ENCODE measurements around the gene SSR4.

Gene SSR4

DNA sequence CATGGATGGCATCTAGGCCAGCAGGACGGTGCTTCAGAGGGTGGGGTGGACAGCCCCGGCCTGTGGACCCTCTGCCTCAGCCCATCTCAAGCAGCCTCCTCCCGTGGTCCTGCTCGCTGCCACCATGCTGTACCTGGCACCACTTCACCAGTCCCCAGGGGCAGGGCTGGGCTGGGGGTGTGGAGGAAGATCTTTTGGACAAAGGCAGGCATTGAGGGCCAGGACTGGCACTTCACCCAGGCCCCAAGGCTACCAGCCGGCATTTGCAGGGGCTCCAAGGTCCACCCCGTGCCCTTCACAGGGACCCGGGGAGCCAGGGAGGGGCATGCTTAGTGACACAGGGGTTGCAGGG lies 29.7 kb upstream of the SSR4 start:
- no peaks in the 10 kb centered on the region for H3K9me3 ChIP-seq (ENCODE audit: insufficient read depth, low read depth, low read length)
- H3K4me1 ChIP-seq (ENCODE audit: insufficient read depth, low read length, poor library complexity, severe bottlenecking) = peaks cover 4% of the 10 kb centered on the region
- no peak overlapping the region for H2AFZ ChIP-seq (ENCODE audit: low read length)
- no peak overlapping the region for H3K4me2 ChIP-seq (ENCODE audit: low read depth, low read length, poor library complexity, severe bottlenecking)
- no peaks in the 10 kb centered on the region for H4K20me1 ChIP-seq (ENCODE audit: insufficient read depth, low read length, poor library complexity, severe bottlenecking)
- no peaks in the 10 kb centered on the region for H3K36me3 ChIP-seq (ENCODE audit: insufficient read depth, low read length)
- no peaks in the 10 kb centered on the region for H3F3A ChIP-seq (ENCODE audit: low read depth)
- H3K27me3 ChIP-seq (ENCODE audit: insufficient read depth, low read length, poor library complexity, severe bottlenecking) = no peaks in the 10 kb centered on the region
- TF ChIP-seq EZH2phosphoT487 (IDR thresholded peaks at IDR 0.05; ENCODE audit: borderline replicate concordance) = no peak
- TF ChIP-seq, protein P1, sequence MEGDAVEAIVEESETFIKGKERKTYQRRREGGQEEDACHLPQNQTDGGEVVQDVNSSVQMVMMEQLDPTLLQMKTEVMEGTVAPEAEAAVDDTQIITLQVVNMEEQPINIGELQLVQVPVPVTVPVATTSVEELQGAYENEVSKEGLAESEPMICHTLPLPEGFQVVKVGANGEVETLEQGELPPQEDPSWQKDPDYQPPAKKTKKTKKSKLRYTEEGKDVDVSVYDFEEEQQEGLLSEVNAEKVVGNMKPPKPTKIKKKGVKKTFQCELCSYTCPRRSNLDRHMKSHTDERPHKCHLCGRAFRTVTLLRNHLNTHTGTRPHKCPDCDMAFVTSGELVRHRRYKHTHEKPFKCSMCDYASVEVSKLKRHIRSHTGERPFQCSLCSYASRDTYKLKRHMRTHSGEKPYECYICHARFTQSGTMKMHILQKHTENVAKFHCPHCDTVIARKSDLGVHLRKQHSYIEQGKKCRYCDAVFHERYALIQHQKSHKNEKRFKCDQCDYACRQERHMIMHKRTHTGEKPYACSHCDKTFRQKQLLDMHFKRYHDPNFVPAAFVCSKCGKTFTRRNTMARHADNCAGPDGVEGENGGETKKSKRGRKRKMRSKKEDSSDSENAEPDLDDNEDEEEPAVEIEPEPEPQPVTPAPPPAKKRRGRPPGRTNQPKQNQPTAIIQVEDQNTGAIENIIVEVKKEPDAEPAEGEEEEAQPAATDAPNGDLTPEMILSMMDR (conservative IDR thresholded peaks at IDR 0.05; ENCODE audit: low read length) = no peak
- H3K9me2 ChIP-seq (replicated peaks; ENCODE audit: low read depth, low read length) = no peaks in the 10 kb centered on the region
- H3K9ac ChIP-seq (ENCODE audit: low read depth, low read length, poor library complexity, severe bottlenecking) = no peak overlapping the region
- H3K79me2 ChIP-seq (ENCODE audit: insufficient read depth, low read length) = no peaks in the 10 kb centered on the region
- no peak overlapping the region for H3K4me3 ChIP-seq (ENCODE audit: low read length, poor library complexity, severe bottlenecking)

DNA sequence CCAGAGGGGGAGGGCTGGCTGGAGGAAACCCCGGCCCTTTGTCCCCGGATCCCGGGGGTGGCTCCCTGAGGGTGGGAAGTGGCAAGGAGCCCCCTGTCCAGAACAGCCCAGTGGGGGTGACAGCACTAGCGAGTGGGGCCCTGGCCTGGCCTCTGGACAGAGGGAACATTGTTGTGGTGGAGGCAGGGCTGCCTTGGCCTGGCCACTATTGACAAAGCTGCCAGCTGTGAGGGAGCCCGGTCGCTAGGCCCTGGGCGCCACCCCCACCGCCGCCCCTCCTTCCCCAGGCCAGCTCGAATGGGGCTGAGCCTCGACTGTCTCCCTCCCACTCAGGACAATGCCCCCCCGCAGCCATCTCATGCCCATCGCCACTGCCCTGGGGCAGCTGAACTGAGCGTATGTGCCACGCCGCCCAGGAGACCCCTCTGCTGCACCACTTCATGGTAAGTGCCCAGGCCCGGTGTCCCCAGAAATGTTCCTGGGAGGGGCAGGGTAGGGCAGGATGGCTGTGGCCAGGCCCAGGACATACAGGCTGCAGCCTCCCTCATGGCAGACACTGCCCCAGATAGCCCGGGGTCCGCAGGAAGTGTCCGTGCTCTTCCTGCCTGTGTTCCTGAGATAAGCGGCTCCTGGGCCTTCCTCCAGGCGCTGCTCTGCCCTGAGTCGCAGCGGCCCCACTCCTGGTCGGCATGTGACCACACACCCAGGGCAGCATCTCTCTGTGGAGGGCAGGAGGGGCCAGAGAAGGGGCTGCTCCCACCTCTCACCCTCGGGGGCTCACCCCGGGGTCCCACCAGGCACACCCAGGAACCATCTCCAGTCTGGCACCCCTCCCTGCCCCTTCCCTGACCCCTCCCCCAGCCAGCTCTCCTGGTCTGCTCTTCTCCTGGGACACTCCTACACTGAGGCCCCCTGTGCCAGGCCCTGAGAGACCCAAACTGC lies 29.1 kb upstream of the SSR4 start:
- Histone ChIP-seq H3K9me2 (replicated peaks; ENCODE audit: low read depth, low read length) (no peaks in the 10 kb centered on the region), H3K9me3 (ENCODE audit: insufficient read depth, low read depth, low read length) (no peaks in the 10 kb centered on the region), H3K4me1 (ENCODE audit: insufficient read depth, low read length, poor library complexity, severe bottlenecking) (peaks cover 4% of the 10 kb centered on the region), H3K9ac (ENCODE audit: low read depth, low read length, poor library complexity, severe bottlenecking) (peak overlapping the region; percentile 56), H2AFZ (ENCODE audit: low read length) (no peak overlapping the region), H3K27me3 (ENCODE audit: insufficient read depth, low read length, poor library complexity, severe bottlenecking) (no peaks in the 10 kb centered on the region), H3F3A (ENCODE audit: low read depth) (no peaks in the 10 kb centered on the region), H3K4me3 (ENCODE audit: low read length, poor library complexity, severe bottlenecking) (peak overlapping the region; percentile 64), H3K79me2 (ENCODE audit: insufficient read depth, low read length) (no peaks in the 10 kb centered on the region), H3K36me3 (ENCODE audit: insufficient read depth, low read length) (no peaks in the 10 kb centered on the region), H4K20me1 (ENCODE audit: insufficient read depth, low read length, poor library complexity, severe bottlenecking) (no peaks in the 10 kb centered on the region), H3K4me2 (ENCODE audit: low read depth, low read length, poor library complexity, severe bottlenecking) (peak overlapping the region; percentile 68)
- no peak for TF ChIP-seq EZH2phosphoT487 (IDR thresholded peaks at IDR 0.05; ENCODE audit: borderline replicate concordance)
- TF ChIP-seq, protein P1 (conservative IDR thresholded peaks at IDR 0.05; ENCODE audit: low read length) = no peak

DNA sequence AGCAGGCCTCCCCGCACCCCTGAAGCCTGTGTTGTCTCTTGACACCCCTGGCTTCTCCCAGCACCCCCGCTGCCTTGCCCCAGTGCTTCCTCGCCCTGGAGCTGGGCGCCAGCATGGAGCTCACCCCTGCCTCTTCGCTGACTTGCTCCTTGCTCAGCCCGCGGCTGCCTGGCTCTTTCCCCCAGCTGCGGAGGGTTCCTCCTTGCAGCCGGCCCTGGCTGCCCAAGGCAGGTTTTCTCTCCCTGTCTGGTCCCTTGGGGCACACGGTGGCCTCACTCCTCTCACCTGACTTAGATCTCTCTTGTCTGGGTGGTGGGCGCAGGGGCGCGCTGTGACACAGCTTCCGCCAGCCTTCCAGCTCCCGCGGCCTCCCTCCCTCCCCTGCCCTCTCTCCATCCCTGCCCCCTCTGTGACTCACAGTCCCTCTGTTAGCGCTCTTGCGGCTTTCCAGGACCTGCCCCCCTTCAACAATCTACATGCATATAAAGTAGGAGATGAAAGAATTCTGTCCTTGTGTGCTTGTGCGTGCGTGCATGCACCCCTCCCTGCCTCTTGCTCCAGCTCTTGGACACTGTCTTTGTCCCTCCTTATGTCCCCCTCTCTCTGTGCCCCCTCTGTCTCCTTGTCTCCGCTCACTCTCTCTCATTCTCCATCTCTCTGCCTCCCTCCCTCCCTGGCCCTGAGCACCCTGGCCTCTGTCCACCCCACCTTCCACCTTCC lies 28.2 kb upstream of the SSR4 start:
- Histone ChIP-seq H3K9me2 (replicated peaks; ENCODE audit: low read depth, low read length) (no peaks in the 10 kb centered on the region), H3K79me2 (ENCODE audit: insufficient read depth, low read length) (no peaks in the 10 kb centered on the region), H3F3A (ENCODE audit: low read depth) (no peaks in the 10 kb centered on the region), H3K9me3 (ENCODE audit: insufficient read depth, low read depth, low read length) (no peaks in the 10 kb centered on the region), H3K9ac (ENCODE audit: low read depth, low read length, poor library complexity, severe bottlenecking) (peak overlapping the region; percentile 56), H4K20me1 (ENCODE audit: insufficient read depth, low read length, poor library complexity, severe bottlenecking) (no peaks in the 10 kb centered on the region), H3K36me3 (ENCODE audit: insufficient read depth, low read length) (no peaks in the 10 kb centered on the region), H3K27me3 (ENCODE audit: insufficient read depth, low read length, poor library complexity, severe bottlenecking) (no peaks in the 10 kb centered on the region), H3K4me2 (ENCODE audit: low read depth, low read length, poor library complexity, severe bottlenecking) (peak overlapping the region; percentile 68), H3K4me3 (ENCODE audit: low read length, poor library complexity, severe bottlenecking) (peak overlapping the region; percentile 64), H2AFZ (ENCODE audit: low read length) (0 out of 2 replicates have a peak overlapping the region, but pooled peaks have one; percentile 35), H3K4me1 (ENCODE audit: insufficient read depth, low read length, poor library complexity, severe bottlenecking) (peaks cover 4% of the 10 kb centered on the region)
- TF ChIP-seq, protein P1 (conservative IDR thresholded peaks at IDR 0.05; ENCODE audit: low read length) = no peak
- no peak for TF ChIP-seq EZH2phosphoT487 (IDR thresholded peaks at IDR 0.05; ENCODE audit: borderline replicate concordance)

All from Loucy (cell line).